ENCODE data around the gene GPX4. TPM values are rescaled to one million over a fixed set of nuclear protein-coding genes. Genes with fewer than 3 reads are reported as not detected.

Gene GPX4
- polyA plus RNA-seq, 3 donors: 459 to 508 (median 493) TPM

Other genes starting within 250 kb of the GPX4 start
- 100 to 1,000 TPM; 272 to 862 (median 654) TPM for gene CFD, start 244.3 kb upstream of the GPX4 start, polyA plus RNA-seq
- gene MED16, start 210.8 kb upstream of the GPX4 start, polyA plus RNA-seq: 10 to 100 TPM; 20.7 to 37.4 (median 32.8) TPM
- not detected for gene RNU6-9, start 210.5 kb upstream of the GPX4 start, polyA plus RNA-seq
- 10 to 100 TPM; 70.8 to 99.9 (median 78.7) TPM for gene R3HDM4, start 190.8 kb upstream of the GPX4 start, polyA plus RNA-seq
- not detected for gene KISS1R, start 186.7 kb upstream of the GPX4 start, polyA plus RNA-seq
- gene ARID3A, start 178.0 kb upstream of the GPX4 start, polyA plus RNA-seq: 10 to 100 TPM in 1 of 3 donors, 1 to 10 TPM in 2; 2.1 to 41.6 (median 3.2) TPM
- 10 to 100 TPM; 21.3 to 52.7 (median 49.9) TPM for gene WDR18, start 119.6 kb upstream of the GPX4 start, polyA plus RNA-seq
- gene GRIN3B, start 103.6 kb upstream of the GPX4 start, polyA plus RNA-seq: under 1 TPM in 2 of 3 donors, not detected in 1; 0.13 to 0.27 TPM
- 100 to 1,000 TPM in 1 of 3 donors, 10 to 100 TPM in 2; 37.4 to 417 (median 45.0) TPM for gene TMEM259, start 82.9 kb upstream of the GPX4 start, polyA plus RNA-seq
- gene RNU6-2, start 82.5 kb upstream of the GPX4 start, polyA plus RNA-seq: not detected
- 100 to 1,000 TPM in 2 of 3 donors, 10 to 100 TPM in 1; 69.9 to 213 (median 144) TPM for gene CNN2, start 77.4 kb upstream of the GPX4 start, polyA plus RNA-seq
- gene ABCA7, start 63.9 kb upstream of the GPX4 start, polyA plus RNA-seq: 100 to 1,000 TPM in 1 of 3 donors, 1 to 10 TPM in 2; 1.7 to 104 (median 7.8) TPM
- 100 to 1,000 TPM; 108 to 308 (median 137) TPM for gene ARHGAP45, start 36.8 kb upstream of the GPX4 start, polyA plus RNA-seq
- gene POLR2E, start 8.6 kb upstream of the GPX4 start, polyA plus RNA-seq: 100 to 1,000 TPM; 183 to 222 (median 195) TPM
- gene SBNO2, start 70.3 kb downstream of the GPX4 start, polyA plus RNA-seq: 10 to 100 TPM in 1 of 3 donors, 1 to 10 TPM in 1, under 1 TPM in 1; 0.71 to 75.0 (median 2.6) TPM
- 10 to 100 TPM in 2 of 3 donors, 1 to 10 TPM in 1; 6.2 to 72.1 (median 15.4) TPM for gene STK11, start 101.8 kb downstream of the GPX4 start, polyA plus RNA-seq
- not detected for gene CBARP, start 134.0 kb downstream of the GPX4 start, polyA plus RNA-seq
- 100 to 1,000 TPM; 122 to 160 (median 143) TPM for gene ATP5F1D, start 137.8 kb downstream of the GPX4 start, polyA plus RNA-seq
- gene MIDN, start 144.6 kb downstream of the GPX4 start, polyA plus RNA-seq: 100 to 1,000 TPM in 1 of 3 donors, 10 to 100 TPM in 1, 1 to 10 TPM in 1; 5.6 to 301 (median 11.0) TPM
- gene CIRBP, start 165.3 kb downstream of the GPX4 start, polyA plus RNA-seq: 100 to 1,000 TPM in 1 of 3 donors, 10 to 100 TPM in 2; 39.6 to 600 (median 51.1) TPM
- gene FAM174C, start 171.5 kb downstream of the GPX4 start, polyA plus RNA-seq: 10 to 100 TPM; 32.8 to 56.2 (median 40.0) TPM
- not detected for gene EFNA2, start 181.9 kb downstream of the GPX4 start, polyA plus RNA-seq

Measured in CD14-positive monocyte (primary cell).